Measurements from ENCODE around the gene ADAMTS17. TPM values are rescaled to one million over a fixed set of nuclear protein-coding genes. Genes with fewer than 3 reads are reported as not detected.

Gene ADAMTS17
- total RNA-seq, 1 experiment from 2014 or later, result 4.2 TPM

GRCh38 chr15:100158356-100158755 is 183.4 kb downstream of the ADAMTS17 start:
- ChIA-PET RAD21 (ENCODE audit: low non-redundant PET in 1 of 2, low total read pairs in 2 of 2, uncharacterized antibody in 2 of 2, unreplicated experiment in 2 of 2) (no interaction called here), POLR2A (no interaction called here), CTCF (interaction anchor here (1.3 kb wide), 1 partner anchor 230 kb away, joined by 3 read pairs; no protein-coding TSS in a partner anchor)
- BruUV-seq (replicated peaks), result no TSS peak
- Histone ChIP-seq H3K9me2 (ENCODE audit: insufficient read depth) (no peaks in the 10 kb centered on the region), H3K4me3 (replicated peaks in 1 of 2; ENCODE audit: low read depth in 1 of 2, low read length in 2 of 2) (no peak overlapping the region), H3K4me1 (ENCODE audit: control insufficient read depth in 1 of 2, insufficient read depth in 2 of 2, low read length in 2 of 2) (no peaks in the 10 kb centered on the region), H3K27me3 (ENCODE audit: insufficient read depth, low read length) (no peaks in the 10 kb centered on the region), H3K9ac (ENCODE audit: low read length) (no peak overlapping the region), H4K20me1 (ENCODE audit: insufficient read depth) (no peaks in the 10 kb centered on the region), H3K4me2 (ENCODE audit: low read length) (no peak overlapping the region), H3K27ac (ENCODE audit: low read depth, low read length) (no peak overlapping the region), H3K36me3 (ENCODE audit: control insufficient read depth in 1 of 2, insufficient read depth in 2 of 2, low read length in 2 of 2) (no peaks in the 10 kb centered on the region), H3K79me2 (ENCODE audit: insufficient read depth, low read length) (no peaks in the 10 kb centered on the region), H2AFZ (ENCODE audit: low read depth, low read length, poor library complexity, severe bottlenecking) (no peak overlapping the region), H3K9me3 (ENCODE audit: control insufficient read depth in 1 of 2, insufficient read depth in 1 of 2, low read depth in 1 of 2, low read length in 2 of 2) (no peaks in the 10 kb centered on the region)
- intact Hi-C loops (cut with micrococcal nuclease), result no loop called here
- ATAC-seq, result no peak
- TF ChIP-seq RAD21 (IDR thresholded peaks at IDR 0.05; ENCODE audit: low read depth) (no peak), ZBTB33 (IDR thresholded peaks at IDR 0.05; ENCODE audit: extremely low read depth, insufficient replicate concordance, low read length) (no peak)
- DNase-seq (ENCODE audit: low read depth, low spot score), result no peak

GRCh38 chr15:100156201-100156600 is 185.6 kb downstream of the ADAMTS17 start:
- no peak overlapping the region for H3K27ac ChIP-seq (ENCODE audit: low read depth, low read length)
- TF ChIP-seq RAD21 (IDR thresholded peaks at IDR 0.05; ENCODE audit: low read depth) (no peak), REST (IDR thresholded peaks at IDR 0.05; ENCODE audit: low read depth) (no peak), ATF3 (IDR thresholded peaks at IDR 0.05) (no peak), ZNF274 (IDR thresholded peaks at IDR 0.05; ENCODE audit: low read depth, low read length) (no peak), ZFX (IDR thresholded peaks at IDR 0.05) (no peak), CBX3 (IDR thresholded peaks at IDR 0.05; ENCODE audit: low read depth) (no peak), EGR1 (IDR thresholded peaks at IDR 0.05; ENCODE audit: low read depth) (no peak), SP1 (IDR thresholded peaks at IDR 0.05; ENCODE audit: low read depth) (no peak), EZH2 (IDR thresholded peaks at IDR 0.05) (no peak), ZBTB33 (IDR thresholded peaks at IDR 0.05; ENCODE audit: extremely low read depth, insufficient replicate concordance, low read length) (no peak), ELF1 (IDR thresholded peaks at IDR 0.05; ENCODE audit: borderline replicate concordance, low read depth) (no peak)
- H3K79me2 ChIP-seq (ENCODE audit: insufficient read depth, low read length), result no peaks in the 10 kb centered on the region
- no peak overlapping the region for H3K4me2 ChIP-seq (ENCODE audit: low read length)
- H3K27me3 ChIP-seq (ENCODE audit: insufficient read depth, low read length), result no peaks in the 10 kb centered on the region
- H2AFZ ChIP-seq (ENCODE audit: low read depth, low read length, poor library complexity, severe bottlenecking), result no peak overlapping the region
- intact Hi-C loops (cut with micrococcal nuclease), result no loop called here
- CTCF ChIA-PET, result no interaction called here
- no peaks in the 10 kb centered on the region for H3K9me3 ChIP-seq (ENCODE audit: control insufficient read depth in 1 of 2, insufficient read depth in 1 of 2, low read depth in 1 of 2, low read length in 2 of 2)
- H3K4me1 ChIP-seq (ENCODE audit: control insufficient read depth in 1 of 2, insufficient read depth in 2 of 2, low read length in 2 of 2), result no peaks in the 10 kb centered on the region
- no peaks in the 10 kb centered on the region for H3K36me3 ChIP-seq (ENCODE audit: control insufficient read depth in 1 of 2, insufficient read depth in 2 of 2, low read length in 2 of 2)
- no peak overlapping the region for H3K4me3 ChIP-seq (replicated peaks in 1 of 2; ENCODE audit: low read depth in 1 of 2, low read length in 2 of 2)
- DNase-seq (ENCODE audit: low read depth, low spot score) (no peak), ATAC-seq (no peak)
- RAD21 ChIA-PET (ENCODE audit: low non-redundant PET in 1 of 2, low total read pairs in 2 of 2, uncharacterized antibody in 2 of 2, unreplicated experiment in 2 of 2), result no interaction called here
- POLR2A ChIA-PET, result no interaction called here
- H3K9me2 ChIP-seq (ENCODE audit: insufficient read depth), result no peaks in the 10 kb centered on the region
- no TSS peak for BruUV-seq (replicated peaks)
- H3K9ac ChIP-seq (ENCODE audit: low read length), result no peak overlapping the region
- no peaks in the 10 kb centered on the region for H4K20me1 ChIP-seq (ENCODE audit: insufficient read depth)

Data from HCT116 (cell line).